ENCODE data around the gene C11orf58.

Gene C11orf58

GRCh38 chr11:16776711-16777612, 38.5 kb downstream of the C11orf58 start:
- no peak overlapping the region for H3K27ac Mint-ChIP-seq
- no peak overlapping the region for H3K4me3 Mint-ChIP-seq
- ATAC-seq (no peak), DNase-seq (ENCODE audit: low spot score in 2 of 2) (no peak)
- no peaks in the 10 kb centered on the region for H3K9me3 Mint-ChIP-seq
- H3K36me3 Mint-ChIP-seq, result no peaks in the 10 kb centered on the region
- H3K4me1 Mint-ChIP-seq, result no peaks in the 10 kb centered on the region

- ATAC-seq, result no peak
- Mint-ChIP-seq H3K9me3 (no peaks in the 10 kb centered on the region), H3K27ac (no peak overlapping the region), H3K4me3 (no peak overlapping the region), H3K36me3 (no peaks in the 10 kb centered on the region), H3K4me1 (no peaks in the 10 kb centered on the region)
- no peak for DNase-seq (ENCODE audit: low spot score in 2 of 2)
Measured at GRCh38 chr11:16777613-16777975, 39.1 kb downstream of the C11orf58 start.

GRCh38 chr11:16778286-16778685, 39.8 kb downstream of the C11orf58 start:
- H3K4me3 Mint-ChIP-seq, result no peak overlapping the region
- no peaks in the 10 kb centered on the region for H3K9me3 Mint-ChIP-seq
- no peaks in the 10 kb centered on the region for H3K4me1 Mint-ChIP-seq
- ATAC-seq (no peak), DNase-seq (ENCODE audit: low spot score in 2 of 2) (no peak)
- no peak overlapping the region for H3K27ac Mint-ChIP-seq
- H3K36me3 Mint-ChIP-seq, result no peaks in the 10 kb centered on the region

DNA sequence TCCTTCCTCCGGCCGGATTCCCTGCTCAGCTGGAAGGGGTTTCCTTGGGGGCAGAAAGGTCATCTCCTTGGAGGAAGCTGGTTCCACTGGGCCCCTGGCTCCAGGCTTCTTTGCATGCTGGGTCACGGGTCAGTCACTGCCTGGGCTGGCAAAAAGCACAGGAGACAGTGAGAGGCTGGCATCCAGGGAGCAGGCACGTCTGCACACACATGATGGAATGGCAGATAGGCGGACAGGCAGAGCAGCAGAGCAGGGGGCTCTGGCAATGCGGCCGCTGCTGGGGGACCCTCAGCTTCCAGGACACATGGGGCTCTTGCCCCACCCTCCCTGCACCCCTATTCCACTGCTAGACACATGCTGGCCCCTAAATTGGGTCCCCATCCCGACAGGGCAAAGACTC, 40.4 kb downstream of the C11orf58 start:
- Mint-ChIP-seq H3K36me3 (no peaks in the 10 kb centered on the region), H3K4me3 (no peak overlapping the region), H3K9me3 (no peaks in the 10 kb centered on the region), H3K4me1 (no peaks in the 10 kb centered on the region), H3K27ac (no peak overlapping the region)
- ATAC-seq, result no peak
- DNase-seq (ENCODE audit: low spot score in 2 of 2), result no peak

DNA sequence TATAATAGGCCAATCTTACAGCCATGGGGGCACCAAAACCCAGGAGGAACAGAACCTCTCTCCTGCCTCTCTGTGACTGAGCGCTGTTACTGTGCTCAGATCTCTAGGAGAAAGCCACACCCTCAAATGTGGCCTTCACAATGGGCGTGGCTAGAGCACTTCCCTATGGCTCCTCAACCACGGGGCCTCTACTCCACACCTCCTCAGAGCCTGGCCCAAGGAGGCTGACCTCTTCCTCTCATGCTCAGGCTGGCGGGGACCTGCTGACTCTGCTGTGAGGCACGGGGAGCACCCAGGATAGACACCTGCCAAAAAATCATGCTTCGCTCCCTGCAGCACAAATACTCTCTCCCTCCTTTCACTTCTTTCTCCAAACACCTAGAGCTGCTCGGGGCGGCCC, 41.0 kb downstream of the C11orf58 start:
- no peaks in the 10 kb centered on the region for H3K4me1 Mint-ChIP-seq

DNA sequence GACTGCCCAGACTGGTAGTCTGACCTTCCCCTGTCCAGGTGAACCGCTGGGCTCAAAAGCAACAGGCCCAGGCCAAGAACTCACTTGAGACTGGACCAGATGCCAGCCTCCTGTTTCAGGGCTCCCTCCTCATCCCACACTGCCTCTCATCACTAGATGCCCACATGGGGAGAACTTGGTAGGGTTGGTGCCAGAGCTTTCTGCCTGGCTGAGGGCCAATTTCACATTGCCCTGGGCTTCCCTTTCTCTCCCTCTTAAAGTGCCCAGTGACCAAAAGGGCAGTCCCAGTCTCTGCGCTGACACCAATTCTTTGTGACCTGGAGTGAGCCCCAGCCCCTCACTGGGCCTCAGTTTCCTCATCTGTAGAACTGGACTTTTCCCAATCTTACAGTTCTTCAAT, 41.7 kb downstream of the C11orf58 start:
- H3K4me3 Mint-ChIP-seq, result no peak overlapping the region
- H3K36me3 Mint-ChIP-seq, result no peaks in the 10 kb centered on the region
- H3K4me1 Mint-ChIP-seq, result no peaks in the 10 kb centered on the region
- no peak overlapping the region for H3K27ac Mint-ChIP-seq
- H3K9me3 Mint-ChIP-seq, result no peaks in the 10 kb centered on the region
- no peak for DNase-seq (ENCODE audit: low spot score in 2 of 2)
- ATAC-seq, result no peak

More for the DNA sequence above, 41.0 kb downstream of the C11orf58 start:
- ATAC-seq, result no peak
- Mint-ChIP-seq H3K36me3 (no peaks in the 10 kb centered on the region), H3K27ac (no peak overlapping the region), H3K9me3 (no peaks in the 10 kb centered on the region), H3K4me3 (no peak overlapping the region)
- DNase-seq (ENCODE audit: low spot score in 2 of 2), result no peak

GRCh38 chr11:16780698-16781550, 42.5 kb downstream of the C11orf58 start:
- Mint-ChIP-seq H3K27ac (no peak overlapping the region), H3K36me3 (no peaks in the 10 kb centered on the region), H3K9me3 (no peaks in the 10 kb centered on the region), H3K4me1 (no peaks in the 10 kb centered on the region), H3K4me3 (no peak overlapping the region)
- ATAC-seq (no peak), DNase-seq (ENCODE audit: low spot score in 2 of 2) (no peak)

DNA sequence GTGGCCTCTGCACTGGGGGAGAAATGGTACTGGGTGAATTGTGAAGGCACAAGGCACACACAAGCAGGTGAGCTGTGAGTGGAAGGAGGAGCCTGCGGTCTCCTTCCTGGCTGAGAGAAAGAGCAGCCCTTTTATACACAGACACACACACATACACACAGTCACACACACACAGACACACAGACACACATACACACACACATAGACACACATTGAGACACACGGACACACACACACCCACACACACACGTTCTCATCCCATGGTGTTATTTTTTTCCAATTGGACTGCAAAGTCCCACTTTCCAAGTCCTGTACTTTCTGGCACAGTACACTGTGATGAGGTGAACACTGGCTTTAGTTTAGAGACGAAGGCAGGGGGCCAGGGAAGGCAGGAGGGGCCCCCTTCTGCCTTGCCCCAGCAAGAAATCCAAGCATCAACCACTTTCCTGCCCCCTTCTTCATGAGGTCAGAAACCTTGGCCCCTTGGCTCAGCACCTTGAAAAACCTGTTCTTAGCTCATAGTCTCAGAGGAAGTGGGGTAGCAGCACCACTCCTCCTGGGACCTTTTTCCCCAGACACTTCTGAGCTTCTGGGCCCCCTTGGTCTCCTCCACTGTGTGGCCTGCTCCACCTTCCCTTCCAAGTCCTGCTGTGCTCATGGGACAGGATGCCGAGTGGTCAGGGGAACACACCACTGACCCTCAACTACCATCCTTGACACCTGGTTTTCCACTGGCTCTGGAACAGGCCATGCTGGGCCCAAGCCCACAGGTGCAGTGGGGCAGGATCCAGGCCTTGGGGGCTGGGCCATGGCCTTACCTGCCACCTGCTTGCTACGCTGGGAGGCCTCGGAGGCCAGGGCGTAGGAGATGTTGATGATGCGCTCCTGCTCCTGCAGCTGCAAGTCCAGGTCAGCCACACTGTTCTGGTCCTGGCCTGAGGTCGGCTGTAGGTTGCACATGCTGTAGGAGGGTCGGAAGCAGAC, 43.8 kb downstream of the C11orf58 start:
- no peak for DNase-seq (ENCODE audit: low spot score in 2 of 2)
- Mint-ChIP-seq H3K4me1 (no peaks in the 10 kb centered on the region), H3K27ac (no peak overlapping the region), H3K9me3 (no peaks in the 10 kb centered on the region), H3K4me3 (no peak overlapping the region), H3K36me3 (no peaks in the 10 kb centered on the region)
- no peak for ATAC-seq

DNA sequence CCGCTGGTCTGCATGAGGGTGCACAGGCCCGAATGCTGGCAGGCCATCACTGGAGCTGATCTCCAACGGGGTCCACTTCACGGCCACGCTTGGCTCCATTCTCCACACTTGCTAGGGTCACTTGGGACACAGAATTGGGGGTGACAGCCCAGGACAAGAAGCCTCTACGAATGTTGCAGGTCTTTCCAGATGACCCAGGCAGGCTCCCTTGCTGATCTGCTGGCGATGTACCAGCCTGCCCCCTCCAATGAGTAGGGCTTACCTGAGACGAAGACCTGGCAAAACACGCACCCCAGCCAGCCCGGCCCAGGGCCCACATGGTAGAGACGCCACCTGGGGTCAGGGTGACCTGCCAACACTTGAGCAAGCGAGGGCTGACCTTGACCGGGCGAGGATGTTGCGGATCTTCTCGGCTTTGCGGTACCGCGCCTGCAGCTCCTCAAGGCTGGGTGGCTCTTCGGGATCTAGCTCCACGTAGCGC, 44.9 kb downstream of the C11orf58 start:
- Mint-ChIP-seq H3K4me1 (peaks cover 5% of the 10 kb centered on the region), H3K27ac (no peak overlapping the region), H3K4me3 (no peak overlapping the region), H3K9me3 (no peaks in the 10 kb centered on the region), H3K36me3 (no peaks in the 10 kb centered on the region)
- ATAC-seq, result no peak
- no peak for DNase-seq (ENCODE audit: low spot score in 2 of 2)

DNA sequence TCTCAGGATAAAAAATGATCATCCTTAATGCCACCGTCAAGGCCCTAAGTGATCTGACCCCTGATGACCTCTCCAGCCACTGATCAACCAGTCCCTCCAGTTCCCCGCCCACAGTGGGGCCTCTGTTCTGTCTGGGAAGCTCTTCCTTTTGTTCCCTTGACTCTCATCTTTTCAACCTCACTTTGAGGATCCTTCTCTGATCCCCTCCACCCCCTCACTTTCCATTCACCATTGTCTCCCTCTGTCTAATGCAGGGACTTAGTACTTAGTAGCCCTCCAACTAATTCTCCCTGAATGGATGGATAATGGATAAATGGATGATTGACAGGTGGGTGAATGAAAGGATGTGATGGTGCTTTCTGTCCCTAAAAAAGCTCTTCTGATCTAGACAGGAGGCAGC, 45.6 kb downstream of the C11orf58 start:
- no peak overlapping the region for H3K4me3 Mint-ChIP-seq
- no peak for ATAC-seq
- DNase-seq (ENCODE audit: low spot score in 2 of 2), result no peak
- H3K4me1 Mint-ChIP-seq, result peaks cover 12% of the 10 kb centered on the region
- H3K36me3 Mint-ChIP-seq, result no peaks in the 10 kb centered on the region
- H3K9me3 Mint-ChIP-seq, result no peaks in the 10 kb centered on the region
- no peak overlapping the region for H3K27ac Mint-ChIP-seq

DNA sequence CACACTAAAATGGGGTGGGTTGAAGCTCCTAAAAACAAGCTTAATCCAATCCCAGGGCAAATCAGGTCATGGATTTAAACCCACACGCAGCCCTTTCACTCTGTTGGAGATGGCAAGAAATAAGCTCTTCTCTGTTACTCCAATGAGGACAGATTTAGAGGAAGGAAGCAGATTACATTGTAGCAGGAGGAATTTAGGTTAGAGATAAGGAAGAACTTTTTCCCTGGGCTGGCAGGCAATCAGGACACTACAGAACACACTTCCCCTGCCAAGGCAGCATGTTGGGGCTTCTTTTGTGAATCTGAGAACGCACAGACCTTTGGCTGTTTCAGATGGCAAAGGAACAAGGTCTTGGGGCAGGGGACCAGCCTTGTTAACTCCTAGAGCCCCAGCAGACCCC, 46.2 kb downstream of the C11orf58 start:
- Mint-ChIP-seq H3K4me3 (no peak overlapping the region), H3K27ac (no peak overlapping the region), H3K4me1 (peaks cover 17% of the 10 kb centered on the region), H3K9me3 (no peaks in the 10 kb centered on the region), H3K36me3 (no peaks in the 10 kb centered on the region)
- ATAC-seq, result no peak
- DNase-seq (ENCODE audit: low spot score in 2 of 2), result no peak

GRCh38 chr11:16785520-16786128, 47.2 kb downstream of the C11orf58 start:
- H3K4me1 Mint-ChIP-seq, result peaks cover 17% of the 10 kb centered on the region
- no peak overlapping the region for H3K27ac Mint-ChIP-seq
- no peaks in the 10 kb centered on the region for H3K36me3 Mint-ChIP-seq
- ATAC-seq, result peak; percentile 74
- no peaks in the 10 kb centered on the region for H3K9me3 Mint-ChIP-seq
- no peak overlapping the region for H3K4me3 Mint-ChIP-seq
- peak; percentile 37 to 74 for DNase-seq (ENCODE audit: low spot score in 2 of 2)

DNA sequence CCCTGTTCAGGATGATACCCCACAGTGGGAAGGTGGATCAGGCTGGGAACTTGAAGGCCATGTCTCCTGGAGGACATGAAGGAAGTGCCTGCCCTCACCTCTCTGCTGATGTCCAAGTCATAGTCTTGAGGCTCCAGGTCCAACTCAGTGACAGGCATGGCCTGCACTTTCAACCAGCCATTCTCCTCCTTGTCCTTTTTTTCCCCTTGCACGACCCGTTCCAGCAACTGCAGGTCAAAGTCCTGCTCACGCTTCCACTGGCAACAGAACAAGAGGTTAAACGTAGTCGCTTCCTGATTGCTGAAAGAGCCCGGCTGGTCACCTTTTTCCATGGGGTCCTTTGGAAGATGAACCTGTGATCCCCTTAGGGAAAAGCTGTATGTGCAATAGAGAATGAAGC, 47.7 kb downstream of the C11orf58 start:
- no peak overlapping the region for H3K27ac Mint-ChIP-seq
- H3K4me1 Mint-ChIP-seq, result peaks cover 20% of the 10 kb centered on the region
- no peak overlapping the region for H3K4me3 Mint-ChIP-seq
- ATAC-seq, result no peak
- no peaks in the 10 kb centered on the region for H3K9me3 Mint-ChIP-seq
- no peaks in the 10 kb centered on the region for H3K36me3 Mint-ChIP-seq
- DNase-seq (ENCODE audit: low spot score in 2 of 2), result no peak

DNA sequence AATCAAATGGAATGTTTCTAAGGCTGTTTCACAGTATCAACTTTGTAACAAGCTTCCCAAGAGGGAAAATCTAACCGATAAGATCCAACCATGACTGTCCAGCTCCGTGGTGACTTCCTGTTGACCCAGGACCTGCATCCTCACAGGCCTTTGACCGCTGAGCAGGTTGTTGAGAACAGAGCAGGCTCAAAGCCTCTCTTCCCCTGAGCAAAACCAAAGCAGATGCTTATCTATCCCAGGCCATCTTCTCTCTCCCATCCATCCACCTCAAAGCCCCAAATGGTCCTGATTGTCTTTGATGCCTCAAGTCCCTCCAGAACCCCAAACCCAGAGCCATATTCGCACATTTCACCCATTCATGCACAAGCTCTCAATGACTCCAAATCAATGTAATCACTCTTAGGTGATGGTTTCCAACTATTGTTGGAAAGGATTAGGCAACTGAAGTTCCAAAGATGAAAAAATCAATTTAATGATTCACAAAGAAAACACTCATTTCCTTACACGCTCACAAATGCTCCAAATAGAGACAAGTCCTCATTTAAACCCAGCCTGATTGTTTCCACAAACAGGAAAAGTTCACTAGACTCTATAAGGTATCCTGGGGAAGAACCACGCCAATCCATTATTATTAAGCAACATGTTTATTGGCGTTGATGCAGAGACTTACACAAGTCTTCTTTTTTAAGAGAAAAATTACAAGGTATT, 48.7 kb downstream of the C11orf58 start:
- Mint-ChIP-seq H3K9me3 (no peaks in the 10 kb centered on the region), H3K4me3 (no peak overlapping the region), H3K36me3 (no peaks in the 10 kb centered on the region), H3K27ac (peak overlapping the region; percentile 2), H3K4me1 (peaks cover 30% of the 10 kb centered on the region)
- DNase-seq (ENCODE audit: low spot score in 2 of 2) (no peak), ATAC-seq (no peak)
